IMR-90 (cell line): ENCODE measurements around the gene INF2. TPM values are rescaled to one million over a fixed set of nuclear protein-coding genes. Genes with fewer than 3 reads are reported as not detected.

Experiments
- ATAC-seq: fragments of 200-7000 bp; cut with Tn5 transposase; 2 replicates; pipeline ENCODE4 v1.9.1; 2020; ENCODE audit warnings: low read depth, mild to moderate bottlenecking, moderate library complexity
- BruUV-seq: library from RNA; stranded (reverse); fragments of 400-500 nt; replicated peaks from 2 replicates; lab custom pipeline; 2021; lab: Mats Ljungman, UMichigan
- CTCF ChIA-PET: fragments of 300-600 bp; formaldehyde crosslinking; extraction: SDS; loops from one replicate; lab custom pipeline; 2021; ENCODE audit warnings: antibody characterized with exemption; lab: Yijun Ruan, JAX
- POLR2A ChIA-PET: fragments of 300-600 bp; sonication (Branson Sonifier 250); formaldehyde crosslinking; loops from one replicate; lab custom pipeline; 2022; ENCODE audit warnings: antibody characterized with exemption; ENCODE audit not compliant: unreplicated experiment; lab: Charles Lee
- DNase-seq: peaks from one replicate; pipeline ENCODE4 v3.0.0; 2013
- H2AFZ ChIP-seq: replicated peaks from 2 replicates; pipeline ENCODE3; 2013; ENCODE audit warnings: low read length, mild to moderate bottlenecking; ENCODE audit not compliant: poor library complexity
- H2AK5ac ChIP-seq: 2 replicates; pipeline ENCODE4 v1.6.1; 2013; ENCODE audit warnings: low read depth, low read length, inconsistent platforms
- H2AK9ac ChIP-seq: replicated peaks from 2 replicates; pipeline ENCODE3; 2013; ENCODE audit warnings: mild to moderate bottlenecking, low read depth, low read length, moderate library complexity; ENCODE audit not compliant: poor library complexity
- H2BK120ac ChIP-seq: 2 replicates; pipeline ENCODE4 v1.6.1; 2013; ENCODE audit warnings: low read depth, low read length, inconsistent platforms
- H2BK15ac ChIP-seq: 3 replicates; pipeline ENCODE4 v1.6.1; 2013; ENCODE audit warnings: low read depth, low read length, inconsistent platforms
- H2BK20ac ChIP-seq: 2 replicates; pipeline ENCODE4 v1.6.1; 2013; ENCODE audit warnings: low read depth, mild to moderate bottlenecking, inconsistent platforms, low read length, moderate library complexity
- H2BK5ac ChIP-seq: 2 replicates; pipeline ENCODE4 v1.6.1; 2013; ENCODE audit warnings: mild to moderate bottlenecking, low read depth, low read length, inconsistent platforms; ENCODE audit not compliant: poor library complexity, severe bottlenecking
- H3K14ac ChIP-seq: replicated peaks from 2 replicates; pipeline ENCODE4 v1.6.1; 2013; ENCODE audit warnings: low read depth, low read length, inconsistent platforms
- H3K18ac ChIP-seq: 2 replicates; pipeline ENCODE4 v1.6.1; 2013; ENCODE audit warnings: low read depth, low read length, control low read depth
- H3K23ac ChIP-seq: 2 replicates; pipeline ENCODE4 v1.6.1; 2013; ENCODE audit warnings: low read depth, low read length, inconsistent platforms
- H3K27ac ChIP-seq: 2 replicates; pipeline ENCODE4 v1.5.1; 2013; ENCODE audit warnings: mild to moderate bottlenecking, control low read depth, low read length; ENCODE audit not compliant: insufficient read depth
- H3K27me3 ChIP-seq: 2 replicates; pipeline ENCODE4 v1.6.1; 2013; ENCODE audit warnings: low read length; ENCODE audit not compliant: control insufficient read depth, insufficient read depth
- H3K36me3 ChIP-seq: 2 replicates; pipeline ENCODE4 v1.6.1; 2013; ENCODE audit warnings: low read length, mixed read lengths; ENCODE audit not compliant: control insufficient read depth, insufficient read depth
- H3K4ac ChIP-seq: 2 replicates; pipeline ENCODE4 v1.6.1; 2013; ENCODE audit warnings: low read depth, low read length, inconsistent platforms
- H3K4me1 ChIP-seq: 2 replicates; pipeline ENCODE4 v1.6.1; 2013; ENCODE audit warnings: low read length, mixed read lengths; ENCODE audit not compliant: control insufficient read depth, insufficient read depth
- H3K4me2 ChIP-seq: 2 replicates; pipeline ENCODE4 v1.6.1; 2013; ENCODE audit warnings: low read depth, mild to moderate bottlenecking, control low read depth, low read length, moderate library complexity
- H3K4me3 ChIP-seq: 2 replicates; pipeline ENCODE4 v1.5.1; 2013; ENCODE audit warnings: low read depth, mild to moderate bottlenecking, control low read depth, low read length, moderate library complexity; ENCODE audit not compliant: insufficient read depth
- H3K56ac ChIP-seq: 2 replicates; pipeline ENCODE4 v1.6.1; 2013; ENCODE audit warnings: low read length, inconsistent platforms; ENCODE audit not compliant: insufficient read depth; ENCODE audit errors: extremely low read depth
- H3K79me1 ChIP-seq, 2 experiments: 2 replicates each; pipeline ENCODE4 v1.6.1; 2013; ENCODE audit warnings: low read length in 2 of 2, inconsistent platforms in 1 of 2, low read depth in 1 of 2
- H3K9ac ChIP-seq: 2 replicates; pipeline ENCODE4 v1.6.1; 2013; ENCODE audit warnings: low read depth, low read length, control low read depth
- H3K9me1 ChIP-seq: 2 replicates; pipeline ENCODE4 v1.6.1; 2013; ENCODE audit warnings: low read length, inconsistent platforms; ENCODE audit not compliant: insufficient read depth
- H3K9me3 ChIP-seq: 2 replicates; pipeline ENCODE4 v1.6.1; 2013; ENCODE audit warnings: low read length; ENCODE audit not compliant: control insufficient read depth, insufficient read depth
- H4K20me1 ChIP-seq: 2 replicates; pipeline ENCODE4 v1.6.1; 2013; ENCODE audit warnings: low read length, inconsistent platforms; ENCODE audit not compliant: insufficient read depth
- H4K5ac ChIP-seq: 2 replicates; pipeline ENCODE4 v1.6.1; 2013; ENCODE audit warnings: mild to moderate bottlenecking, low read depth, low read length, control low read depth
- H4K8ac ChIP-seq, 2 experiments: 2 replicates each; pipeline ENCODE4 v1.6.1; 2013; ENCODE audit warnings: low read depth in 2 of 2, low read length in 2 of 2, control low read depth in 1 of 2, inconsistent platforms in 1 of 2
- H4K91ac ChIP-seq: 2 replicates; pipeline ENCODE4 v1.6.1; 2013; ENCODE audit warnings: low read depth, low read length, inconsistent platforms; ENCODE audit not compliant: insufficient read depth
- BHLHE40 ChIP-seq: fragments of 150-350 bp; IDR thresholded peaks from 2 replicates; pipeline ENCODE4 v1.6.1; 2016; ENCODE audit warnings: mild to moderate bottlenecking, low read depth, low read length
- CEBPB ChIP-seq: IDR thresholded peaks from 2 replicates; pipeline ENCODE4 v1.6.1; 2012; ENCODE audit warnings: low read depth, low read length, improper control_type of control experiment
- CHD1 ChIP-seq: IDR thresholded peaks from 2 replicates; pipeline ENCODE4 v1.6.1; 2012; ENCODE audit warnings: low read depth, low read length, improper control_type of control experiment
- CTCF ChIP-seq: conservative IDR thresholded peaks from 2 replicates; pipeline ENCODE4 v1.5.1; 2012; ENCODE audit warnings: mild to moderate bottlenecking, low read depth, low read length, improper control_type of control experiment
- FOS ChIP-seq: fragments of 150-350 bp; IDR thresholded peaks from 2 replicates; pipeline ENCODE4 v1.6.1; 2016; ENCODE audit warnings: low read depth, low read length
- MAFK ChIP-seq: IDR thresholded peaks from 2 replicates; pipeline ENCODE4 v1.6.1; 2012; ENCODE audit warnings: low read depth, low read length, improper control_type of control experiment
- MAZ ChIP-seq: IDR thresholded peaks from 2 replicates; pipeline ENCODE4 v1.6.1; 2012; ENCODE audit warnings: low read depth, mild to moderate bottlenecking, low read length, improper control_type of control experiment, moderate library complexity, borderline replicate concordance
- MXI1 ChIP-seq: IDR thresholded peaks from 2 replicates; pipeline ENCODE4 v1.6.1; 2012; ENCODE audit warnings: low read depth, mild to moderate bottlenecking, low read length, moderate library complexity, borderline replicate concordance
- NFE2L2 ChIP-seq: fragments of 150-350 bp; IDR thresholded peaks from 2 replicates; pipeline ENCODE4 v1.6.1; 2016; ENCODE audit warnings: low read depth, mild to moderate bottlenecking, low read length
- POLR2A ChIP-seq: IDR thresholded peaks from 2 replicates; pipeline ENCODE4 v1.6.1; 2012; ENCODE audit warnings: mild to moderate bottlenecking, low read depth, low read length
- RAD21 ChIP-seq: IDR thresholded peaks from 2 replicates; pipeline ENCODE4 v1.6.1; 2012; ENCODE audit warnings: low read length, improper control_type of control experiment
- RCOR1 ChIP-seq: IDR thresholded peaks from 2 replicates; pipeline ENCODE4 v1.6.1; 2012; ENCODE audit warnings: mild to moderate bottlenecking, low read length, improper control_type of control experiment; ENCODE audit not compliant: insufficient replicate concordance
- RFX5 ChIP-seq: IDR thresholded peaks from 2 replicates; pipeline ENCODE4 v1.8.0; 2012; ENCODE audit warnings: low read depth, mild to moderate bottlenecking, low read length, moderate library complexity
- SMC3 ChIP-seq: fragments of 150-350 bp; IDR thresholded peaks from 2 replicates; pipeline ENCODE4 v1.6.1; 2016; ENCODE audit warnings: low read depth, mild to moderate bottlenecking, antibody characterized with exemption, low read length, moderate library complexity
- WGBS, 2 experiments: methylation state at CpG; one replicate each; pipeline versions ENCODE4 v1.1.5 to v1.1.7; 2013; ENCODE audit warnings: missing lambda C conversion rate in 2 of 2; ENCODE audit not compliant: insufficient read length in 1 of 2; ENCODE audit errors: extremely low coverage in 2 of 2; 5-methylcytosine and 5-hydroxymethylcytosine counted together
- dilution Hi-C: fragments of 300-500 bp; cut with HindIII; formaldehyde crosslinking; loops from one replicate; pipeline ENCODE4 v1.14.3; 2018; ENCODE audit warnings: low sequenced_read_pairs; ENCODE audit not compliant: unreplicated experiment
- in situ Hi-C: fragments of 300-500 bp; cut with MboI; formaldehyde crosslinking; loops from 3 replicates; pipeline ENCODE4 v1.14.3; 2019; ENCODE audit warnings: low sequenced_read_pairs, inconsistent platforms, mixed read lengths
- intact Hi-C: fragments of 100-400 bp; cut with micrococcal nuclease; formaldehyde crosslinking; loops from 2 replicates; pipeline ENCODE4 v1.10.0; 2022
- polyA plus RNA-seq, 3 experiments: library from polyadenylated mRNA; depleted of rRNA; stranded (reverse); fragments of >200 nt; gene quantifications; 2 replicates each; pipeline ENCODE4 v1.2.3, GENCODE V29; 2012; ENCODE audit warnings: low replicate concordance in 1 of 3
- total RNA-seq: library from RNA; depleted of rRNA; stranded (reverse); fragments of >200 nt; gene quantifications from 2 replicates; pipeline ENCODE4 v1.2.3, GENCODE V29; 2012
- TF ChIP-seq, protein P1 (sequence below): fragments of 150-350 bp; IDR thresholded peaks from 2 replicates; pipeline ENCODE4 v1.6.1; 2016; ENCODE audit warnings: low read depth, mild to moderate bottlenecking, low read length, moderate library complexity, borderline replicate concordance
- TF ChIP-seq, protein P2 (sequence below): fragments of 150-350 bp; IDR thresholded peaks from 2 replicates; pipeline ENCODE4 v1.6.1; 2017; ENCODE audit warnings: mild to moderate bottlenecking, antibody characterized with exemption, low read length, low read depth

INF2 gene
- total and polyA plus RNA-seq, 2 of the 4 experiments (the other 2 are of a cell fraction) = 16.8 to 62.1 TPM

DNA sequence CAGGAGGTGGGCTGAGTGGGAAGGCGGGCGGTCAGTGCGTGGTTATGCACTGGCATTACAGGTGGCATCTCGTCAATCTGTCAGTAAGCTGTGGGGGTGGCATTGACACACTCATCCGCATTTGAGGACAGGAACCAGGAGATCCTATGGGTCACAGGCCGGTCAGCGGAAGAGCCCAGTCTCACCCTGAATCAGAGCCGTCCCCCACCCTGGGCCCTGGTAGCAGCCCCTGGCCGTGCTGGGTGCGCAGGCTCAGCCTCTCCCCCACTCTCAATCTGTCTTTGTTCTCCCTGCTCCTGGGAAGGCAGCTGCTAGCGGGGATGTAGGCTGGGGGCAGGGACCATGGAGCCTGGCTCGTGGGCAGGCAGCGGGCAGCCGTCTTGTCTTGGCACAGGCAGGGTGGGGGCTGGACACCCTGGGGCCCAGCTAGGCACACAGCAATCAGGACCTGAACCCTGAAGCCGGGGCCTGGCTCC lies 5.1 kb downstream of the INF2 start:
- no peak overlapping the region for H3K56ac ChIP-seq
- no peak overlapping the region for H4K8ac ChIP-seq
- BruUV-seq = no TSS peak
- no peak overlapping the region for H3K9ac ChIP-seq
- no peak overlapping the region for H3K18ac ChIP-seq
- ChIA-PET CTCF (no interaction called here), POLR2A (no interaction called here)
- no peak overlapping the region for H3K14ac ChIP-seq
- peaks cover 12 to 79% of the 10 kb centered on the region in 2 experiments for H3K79me1 ChIP-seq
- DNase-seq (no peak), ATAC-seq (no peak)
- no peak overlapping the region for H2AK9ac ChIP-seq
- H4K5ac ChIP-seq = no peak overlapping the region
- peaks cover 5% of the 10 kb centered on the region; the same call in 1 of the 2 replicates for H3K9me1 ChIP-seq
- peaks cover 95% of the 10 kb centered on the region for H4K20me1 ChIP-seq
- intact Hi-C loops (no loop called here), dilution Hi-C loops (no loop called here), in situ Hi-C loops (no loop called here)
- H3K9me3 ChIP-seq = no peaks in the 10 kb centered on the region
- H2AK5ac ChIP-seq = no peak overlapping the region
- H2BK5ac ChIP-seq = no peak overlapping the region
- H3K4ac ChIP-seq = no peak overlapping the region
- H3K27me3 ChIP-seq = no peaks in the 10 kb centered on the region
- H3K27ac ChIP-seq = no peak overlapping the region
- no peak for TF ChIP-seq MXI1
- no peak for TF ChIP-seq MAFK
- TF ChIP-seq NFE2L2 = no peak
- no peak for TF ChIP-seq RFX5
- TF ChIP-seq MAZ = no peak
- TF ChIP-seq, protein P1, sequence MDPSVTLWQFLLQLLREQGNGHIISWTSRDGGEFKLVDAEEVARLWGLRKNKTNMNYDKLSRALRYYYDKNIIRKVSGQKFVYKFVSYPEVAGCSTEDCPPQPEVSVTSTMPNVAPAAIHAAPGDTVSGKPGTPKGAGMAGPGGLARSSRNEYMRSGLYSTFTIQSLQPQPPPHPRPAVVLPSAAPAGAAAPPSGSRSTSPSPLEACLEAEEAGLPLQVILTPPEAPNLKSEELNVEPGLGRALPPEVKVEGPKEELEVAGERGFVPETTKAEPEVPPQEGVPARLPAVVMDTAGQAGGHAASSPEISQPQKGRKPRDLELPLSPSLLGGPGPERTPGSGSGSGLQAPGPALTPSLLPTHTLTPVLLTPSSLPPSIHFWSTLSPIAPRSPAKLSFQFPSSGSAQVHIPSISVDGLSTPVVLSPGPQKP = no peak
- TF ChIP-seq, protein P2, sequence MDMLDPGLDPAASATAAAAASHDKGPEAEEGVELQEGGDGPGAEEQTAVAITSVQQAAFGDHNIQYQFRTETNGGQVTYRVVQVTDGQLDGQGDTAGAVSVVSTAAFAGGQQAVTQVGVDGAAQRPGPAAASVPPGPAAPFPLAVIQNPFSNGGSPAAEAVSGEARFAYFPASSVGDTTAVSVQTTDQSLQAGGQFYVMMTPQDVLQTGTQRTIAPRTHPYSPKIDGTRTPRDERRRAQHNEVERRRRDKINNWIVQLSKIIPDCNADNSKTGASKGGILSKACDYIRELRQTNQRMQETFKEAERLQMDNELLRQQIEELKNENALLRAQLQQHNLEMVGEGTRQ = no peak
- no peak for TF ChIP-seq RAD21
- no peak for TF ChIP-seq CTCF
- TF ChIP-seq POLR2A = no peak
- no peak for TF ChIP-seq RCOR1
- no peak for TF ChIP-seq FOS
- no peak for TF ChIP-seq CHD1
- TF ChIP-seq SMC3 = no peak
- TF ChIP-seq BHLHE40 = no peak
- no peak for TF ChIP-seq CEBPB
- H2BK20ac ChIP-seq = no peak overlapping the region
- H3K23ac ChIP-seq = no peak overlapping the region
- H3K4me1 ChIP-seq = peaks cover 42% of the 10 kb centered on the region
- no peak overlapping the region for H3K4me3 ChIP-seq
- H3K36me3 ChIP-seq = peaks cover 36% of the 10 kb centered on the region
- no peak overlapping the region for H3K4me2 ChIP-seq
- WGBS, 2 experiments = 92% methylated on average over 6 of the region's 15 CpGs; no CpG with 5 or more reads in 1 of the 2 experiments
- H4K91ac ChIP-seq = no peak overlapping the region
- H2BK120ac ChIP-seq = no peak overlapping the region
- H2AFZ ChIP-seq = no peak overlapping the region
- H2BK15ac ChIP-seq = no peak overlapping the region
